ENCODE results near the gene SLC6A1.

SLC6A1 gene

DNA sequence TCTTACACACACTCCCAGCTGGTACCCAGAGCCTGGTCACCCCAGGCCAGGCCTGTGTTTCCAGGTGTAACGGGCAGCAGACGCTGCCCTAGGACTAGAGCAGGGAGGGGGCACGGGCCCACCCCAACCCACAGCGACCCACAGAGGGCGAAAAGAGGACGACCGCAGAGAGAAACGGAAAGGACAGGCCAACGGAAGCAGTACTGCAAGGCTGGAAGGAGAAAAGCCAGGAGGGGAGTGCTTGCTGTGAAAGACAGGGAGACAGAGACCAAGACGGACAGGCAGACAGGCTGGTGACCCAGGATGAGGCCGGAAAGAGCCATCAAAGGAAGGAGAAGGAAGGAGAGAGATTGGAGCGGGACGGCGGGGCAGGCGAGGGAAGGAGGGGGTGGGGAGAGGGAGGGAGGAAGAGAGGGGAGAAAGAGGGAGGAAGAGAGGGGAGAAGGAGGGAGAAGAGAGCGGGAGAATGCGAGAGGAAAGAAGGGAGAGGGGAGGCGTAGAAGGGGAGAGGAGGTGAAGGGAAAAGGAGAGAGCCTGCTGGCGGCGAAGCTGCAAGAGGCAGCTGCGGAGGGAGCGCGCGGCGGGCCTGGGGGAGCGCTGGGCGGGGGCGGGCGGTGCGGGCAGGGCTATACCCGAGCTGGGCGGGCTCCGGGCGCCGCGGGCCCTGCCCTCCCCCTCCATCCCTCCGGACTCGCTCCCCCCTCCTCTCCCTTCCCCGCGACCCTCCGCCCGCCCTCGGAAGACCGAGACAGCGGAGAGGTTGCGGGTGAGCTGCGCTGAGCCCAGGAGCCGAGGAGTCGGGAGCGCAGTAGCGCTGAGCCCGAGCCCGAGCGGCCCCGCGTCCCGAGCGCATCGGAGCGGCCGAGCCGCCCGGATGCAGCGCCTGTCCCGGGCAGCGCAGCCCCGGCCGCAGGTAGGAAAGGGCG is at the start of gene SLC6A1:
Gene SLC6A1 (plus strand): TSS at position 732 of the 926 bp plus-strand sequence. CDS start 24,464 bp downstream, outside the sequence.
- DNase-seq (ENCODE audit: extremely low read depth in 1 of 2, low read depth in 1 of 2), result no peak

DNA sequence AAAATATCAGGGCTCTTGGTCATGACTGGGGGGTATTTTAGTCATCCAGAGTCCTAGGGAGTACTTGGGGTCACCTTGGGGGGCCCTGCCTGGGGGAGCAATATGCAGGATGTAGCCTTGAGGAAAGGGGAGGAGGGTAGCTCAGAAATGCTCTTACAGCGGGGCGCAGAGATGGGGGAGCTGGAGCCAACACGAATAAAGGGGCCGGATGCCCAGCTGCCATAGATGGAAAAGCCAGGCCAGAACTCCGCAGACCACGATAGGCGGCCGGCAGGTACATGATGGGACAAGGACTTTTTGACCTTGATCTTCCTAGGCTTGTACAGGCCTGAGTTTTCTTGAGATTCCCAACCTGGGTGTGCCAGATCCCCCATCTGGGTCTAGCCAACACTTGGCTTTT is 47.7 kb upstream of the SLC6A1 start:
- no peak for DNase-seq (ENCODE audit: extremely low read depth in 1 of 2, low read depth in 1 of 2)

DNA sequence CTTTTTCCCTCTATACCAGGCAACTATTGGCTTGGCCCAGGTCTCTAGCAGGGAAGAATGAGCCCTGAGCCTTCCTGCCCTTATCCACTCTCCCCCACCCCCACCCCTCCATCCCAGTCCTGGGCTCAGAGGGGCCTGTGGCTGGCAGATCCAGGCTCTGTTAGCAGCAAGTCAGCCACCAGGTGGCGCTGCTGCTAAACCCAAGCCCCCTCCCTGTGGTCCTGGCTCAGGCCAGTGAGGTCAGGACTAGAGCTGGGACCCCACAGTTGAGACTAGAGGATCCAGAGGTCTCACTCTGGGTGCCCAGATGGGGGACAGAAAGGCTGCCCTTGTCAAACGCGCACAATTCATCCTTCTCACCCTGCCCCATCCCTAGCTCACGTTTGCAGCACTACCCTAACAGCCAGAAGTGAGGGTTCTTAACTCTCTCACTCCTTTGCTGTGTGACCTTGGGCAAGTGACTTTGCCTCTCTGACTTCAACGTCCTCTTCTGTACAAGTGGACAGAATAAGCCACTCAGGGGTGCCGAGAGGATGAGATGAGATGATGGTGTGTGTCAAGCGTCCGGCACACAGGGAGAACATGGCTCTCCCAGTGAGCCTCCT is 46.8 kb upstream of the SLC6A1 start:
- peak in 1 of 2 donors; percentile 39 for DNase-seq (ENCODE audit: extremely low read depth in 1 of 2, low read depth in 1 of 2)

DNA sequence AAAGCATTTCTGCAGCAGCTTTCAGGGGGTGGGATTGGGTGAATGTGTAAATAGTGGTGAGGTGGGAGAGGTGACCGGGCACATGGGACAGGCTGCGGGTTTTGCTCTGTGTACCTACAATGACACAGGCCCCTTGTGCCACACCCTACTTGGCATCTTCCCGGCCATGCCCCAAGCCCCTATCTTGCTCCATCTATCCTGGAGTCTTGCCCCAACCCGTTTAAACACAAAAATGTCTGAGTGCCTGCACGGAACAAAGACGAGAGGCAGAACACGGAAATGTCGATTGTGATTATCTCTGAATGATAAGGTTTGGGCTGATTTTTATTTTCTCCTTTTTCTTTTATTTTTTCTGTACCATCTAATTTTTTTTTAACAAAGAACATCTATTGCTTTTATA is 46.0 kb upstream of the SLC6A1 start:
- DNase-seq (ENCODE audit: extremely low read depth in 1 of 2, low read depth in 1 of 2), result no peak

DNA sequence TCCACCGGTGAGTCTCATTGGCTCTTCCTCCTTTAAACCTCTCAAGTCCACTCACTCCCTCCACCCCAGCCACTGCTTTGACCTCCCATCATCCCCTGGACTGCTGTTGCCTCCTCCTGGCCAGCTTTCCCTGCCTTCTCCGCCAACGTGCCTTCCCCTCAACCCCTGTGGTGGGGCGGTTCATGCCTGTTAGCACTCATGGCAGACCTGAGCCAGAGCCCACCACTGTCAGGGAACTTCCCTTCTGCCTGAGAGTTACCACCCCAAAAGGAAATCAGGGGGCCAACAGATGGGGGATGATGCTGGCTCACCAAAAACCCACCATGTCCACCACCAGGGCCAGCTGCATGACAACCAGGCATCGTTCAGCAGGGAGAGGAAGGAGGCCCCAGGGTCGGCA is 44.2 kb upstream of the SLC6A1 start:
- no peak for DNase-seq (ENCODE audit: extremely low read depth in 1 of 2, low read depth in 1 of 2)

DNA sequence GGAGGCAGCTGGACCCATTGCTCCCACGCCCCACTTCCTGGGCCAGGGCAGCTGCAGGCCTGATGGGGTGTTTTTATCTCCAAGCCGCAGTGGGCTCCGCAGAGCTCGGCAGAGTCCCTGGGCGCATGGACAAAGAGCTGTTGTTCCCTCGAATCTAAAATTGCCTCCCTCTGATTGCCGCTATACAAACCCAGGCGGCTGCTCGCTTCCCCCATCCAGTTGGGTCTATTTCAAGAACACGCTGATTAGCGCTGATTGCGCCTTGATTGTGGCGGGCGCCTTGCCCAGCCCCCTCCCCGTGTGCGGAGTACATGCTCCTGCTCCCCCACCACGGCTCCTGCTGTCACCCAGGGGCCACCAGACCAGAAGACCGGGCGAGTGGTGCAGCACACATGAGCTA is 43.4 kb upstream of the SLC6A1 start:
- DNase-seq (ENCODE audit: extremely low read depth in 1 of 2, low read depth in 1 of 2), result no peak

DNA sequence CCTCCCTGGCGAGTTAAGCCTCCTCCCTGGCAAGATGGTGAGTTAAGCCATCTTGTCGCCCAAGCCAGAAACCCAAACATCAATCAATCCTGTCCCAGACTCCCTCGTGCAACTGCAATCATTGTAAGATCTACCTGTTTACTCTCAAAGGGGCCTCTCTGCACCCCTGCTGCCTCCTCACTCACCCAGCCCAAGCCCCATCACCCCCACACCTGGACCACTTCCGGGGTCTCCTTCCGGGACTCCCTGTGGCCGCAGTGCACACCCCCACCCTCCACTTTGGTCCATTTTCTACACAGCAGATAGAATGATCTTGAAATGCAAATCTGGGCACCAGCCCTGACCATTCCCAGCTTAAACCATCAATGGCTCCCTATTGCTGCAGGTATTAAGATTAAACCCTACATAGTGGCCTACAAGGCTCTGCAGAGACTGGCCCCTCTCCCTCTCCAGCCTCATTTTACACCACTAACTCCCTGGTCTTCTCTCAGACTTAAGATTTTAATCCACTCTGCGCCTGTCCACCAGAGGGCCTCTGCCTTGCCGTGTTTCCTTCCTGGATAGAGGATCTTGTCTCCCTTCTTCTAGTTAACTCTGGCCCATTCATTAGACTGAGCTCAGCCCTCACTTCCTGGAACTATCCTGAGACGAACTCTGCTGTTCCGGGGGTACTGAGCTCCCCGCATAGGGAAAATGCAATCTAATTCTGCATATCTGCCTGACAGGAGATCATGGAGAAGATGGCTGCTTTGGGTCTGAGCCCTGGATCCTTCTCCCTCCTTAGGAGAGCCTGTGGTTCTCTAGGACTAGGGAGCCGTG is 41.9 kb upstream of the SLC6A1 start:
- no peak for DNase-seq (ENCODE audit: extremely low read depth in 1 of 2, low read depth in 1 of 2)

DNA sequence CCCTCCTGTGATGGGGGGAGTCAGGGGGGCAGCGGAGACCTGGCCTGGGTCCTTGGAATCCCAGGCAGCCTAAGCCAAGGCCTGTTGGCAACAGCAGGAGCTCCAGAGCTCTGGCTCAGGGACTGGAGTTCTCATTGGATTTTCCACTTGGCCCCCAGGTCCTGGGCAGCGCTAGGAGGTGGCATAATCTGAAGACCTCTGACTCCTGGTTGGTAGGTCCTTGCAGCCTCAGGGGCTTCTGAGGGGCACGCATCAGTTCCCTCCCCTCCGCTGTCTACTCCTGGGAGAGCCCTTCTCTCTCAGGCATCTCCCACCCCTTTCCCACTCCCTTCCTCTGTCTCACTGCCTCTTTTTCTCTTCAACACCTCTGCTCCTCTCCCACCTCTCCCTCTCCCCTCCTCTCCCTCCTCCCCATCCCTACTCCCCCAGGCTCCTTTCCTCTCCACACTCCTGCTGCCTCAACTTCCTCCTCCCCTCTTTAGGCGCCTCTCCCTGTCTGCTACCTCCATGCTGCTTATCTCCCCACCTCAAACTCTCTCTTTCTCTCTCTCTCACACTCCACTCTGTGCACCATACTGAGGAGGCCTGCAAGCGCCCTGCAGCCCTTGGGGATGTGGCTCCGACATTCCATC is 41.1 kb upstream of the SLC6A1 start:
- no peak for DNase-seq (ENCODE audit: extremely low read depth in 1 of 2, low read depth in 1 of 2)

DNA sequence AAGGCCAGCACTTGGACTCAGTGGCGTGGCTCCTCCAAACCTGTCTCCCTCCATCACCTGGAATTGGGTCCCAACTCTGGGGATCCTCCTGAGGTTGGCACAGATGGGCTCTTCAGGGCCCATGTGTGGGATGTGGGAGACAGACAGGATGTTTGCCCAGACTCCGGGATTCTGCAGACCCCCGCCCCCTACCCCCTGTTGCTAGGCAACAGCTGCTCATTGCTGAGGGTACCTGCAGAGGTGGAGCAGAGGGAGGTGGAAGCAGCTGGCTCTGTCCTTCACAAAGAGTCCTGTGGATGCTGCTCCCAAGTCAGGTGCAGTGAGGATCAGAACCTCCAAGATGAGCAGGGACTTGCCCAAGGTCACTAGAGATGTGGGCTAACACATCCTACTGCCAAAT is 40.0 kb upstream of the SLC6A1 start:
- no peak for DNase-seq (ENCODE audit: extremely low read depth in 1 of 2, low read depth in 1 of 2)

DNA sequence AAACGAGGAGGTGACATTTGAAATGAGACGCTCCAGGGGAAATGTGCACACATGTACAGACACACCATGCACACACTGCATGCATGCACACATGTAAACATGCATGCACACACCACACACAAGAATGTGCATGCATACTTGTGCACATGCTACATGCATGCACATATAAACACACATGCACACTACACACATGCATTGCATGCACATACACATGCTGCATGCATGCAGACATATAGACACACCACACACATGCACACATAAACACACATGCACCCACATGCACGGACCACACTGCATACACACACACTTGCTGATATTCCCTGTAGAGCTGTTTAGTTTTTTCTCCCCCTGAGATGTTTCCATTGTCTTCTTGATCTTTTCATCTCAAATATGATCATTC is 37.8 kb upstream of the SLC6A1 start:
- no peak for DNase-seq (ENCODE audit: extremely low read depth in 1 of 2, low read depth in 1 of 2)

DNA sequence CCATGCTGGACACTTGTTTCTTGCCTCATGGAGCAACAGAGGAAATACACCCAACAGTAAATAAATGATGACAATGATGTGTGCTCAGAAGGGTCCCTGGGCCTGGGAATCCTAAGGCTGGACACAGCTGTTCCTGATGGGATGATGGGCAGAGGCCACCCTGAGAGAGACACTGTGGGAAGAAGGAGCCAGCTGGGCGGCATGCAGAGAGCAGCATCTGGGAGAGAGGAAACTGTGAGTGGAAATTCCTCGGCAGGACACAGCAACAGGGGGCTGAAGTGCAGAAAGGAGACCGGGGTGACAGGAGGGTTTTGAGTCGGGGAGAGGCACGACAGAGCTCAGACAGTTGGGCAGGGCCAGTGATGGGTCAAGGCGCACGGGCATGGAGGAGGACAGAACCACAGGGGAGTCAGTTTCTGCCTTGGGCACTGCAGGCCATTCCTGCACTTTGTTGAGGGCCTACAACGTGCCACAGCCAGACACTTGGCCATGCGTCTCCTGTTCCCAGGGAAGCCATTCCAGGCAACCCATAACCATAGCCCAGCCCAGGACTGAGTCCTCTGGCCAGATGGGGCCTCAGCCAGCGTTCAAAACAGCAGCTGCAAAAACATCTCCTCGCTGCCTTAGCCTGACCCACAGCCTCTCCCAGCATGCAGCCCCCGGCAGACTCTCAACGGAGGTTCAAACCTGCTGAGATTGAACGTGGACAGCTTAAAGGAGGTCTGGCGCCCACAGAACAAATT is 36.7 kb upstream of the SLC6A1 start:
- DNase-seq (ENCODE audit: extremely low read depth in 1 of 2, low read depth in 1 of 2), result no peak

DNA sequence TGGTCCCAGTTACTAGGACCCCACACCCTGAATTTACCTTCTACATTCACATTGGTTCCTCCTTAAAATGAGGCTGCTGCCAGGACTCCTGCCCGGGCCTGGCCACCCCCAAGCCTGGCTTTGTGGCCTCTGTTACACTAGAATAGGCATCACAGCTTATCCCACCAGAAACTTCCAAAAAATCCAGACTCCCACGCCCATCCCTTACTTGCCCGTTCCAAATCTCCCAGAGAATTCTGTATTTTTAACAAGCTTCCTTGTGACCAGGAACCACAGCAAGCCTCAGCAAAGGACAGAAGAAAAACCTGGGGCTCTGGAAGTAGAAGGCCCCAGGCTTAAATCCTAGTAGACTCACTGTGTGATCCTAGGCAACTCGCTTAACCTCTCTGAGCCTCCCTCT is 36.0 kb upstream of the SLC6A1 start:
- DNase-seq (ENCODE audit: extremely low read depth in 1 of 2, low read depth in 1 of 2), result no peak

DNA sequence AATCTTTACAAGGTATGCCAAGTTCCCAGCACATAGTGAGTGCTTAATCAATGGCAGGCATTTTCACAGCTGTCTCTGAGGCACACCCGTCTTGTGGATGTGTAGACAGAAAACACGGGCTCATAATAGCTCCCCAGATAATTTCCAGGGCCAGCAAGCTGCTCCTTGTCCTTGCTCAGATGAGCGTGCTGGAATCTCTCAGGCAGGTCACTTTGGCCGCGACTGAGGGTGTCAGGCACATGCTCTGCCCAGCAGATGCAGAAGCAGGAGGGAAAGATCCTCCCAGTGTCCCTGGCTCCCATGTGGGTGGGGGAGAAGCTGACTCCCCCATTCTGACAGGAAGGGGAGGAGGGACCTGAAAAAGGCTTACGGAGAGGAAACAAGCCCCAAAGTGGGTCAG is 35.6 kb upstream of the SLC6A1 start:
- DNase-seq (ENCODE audit: extremely low read depth in 1 of 2, low read depth in 1 of 2), result no peak

DNA sequence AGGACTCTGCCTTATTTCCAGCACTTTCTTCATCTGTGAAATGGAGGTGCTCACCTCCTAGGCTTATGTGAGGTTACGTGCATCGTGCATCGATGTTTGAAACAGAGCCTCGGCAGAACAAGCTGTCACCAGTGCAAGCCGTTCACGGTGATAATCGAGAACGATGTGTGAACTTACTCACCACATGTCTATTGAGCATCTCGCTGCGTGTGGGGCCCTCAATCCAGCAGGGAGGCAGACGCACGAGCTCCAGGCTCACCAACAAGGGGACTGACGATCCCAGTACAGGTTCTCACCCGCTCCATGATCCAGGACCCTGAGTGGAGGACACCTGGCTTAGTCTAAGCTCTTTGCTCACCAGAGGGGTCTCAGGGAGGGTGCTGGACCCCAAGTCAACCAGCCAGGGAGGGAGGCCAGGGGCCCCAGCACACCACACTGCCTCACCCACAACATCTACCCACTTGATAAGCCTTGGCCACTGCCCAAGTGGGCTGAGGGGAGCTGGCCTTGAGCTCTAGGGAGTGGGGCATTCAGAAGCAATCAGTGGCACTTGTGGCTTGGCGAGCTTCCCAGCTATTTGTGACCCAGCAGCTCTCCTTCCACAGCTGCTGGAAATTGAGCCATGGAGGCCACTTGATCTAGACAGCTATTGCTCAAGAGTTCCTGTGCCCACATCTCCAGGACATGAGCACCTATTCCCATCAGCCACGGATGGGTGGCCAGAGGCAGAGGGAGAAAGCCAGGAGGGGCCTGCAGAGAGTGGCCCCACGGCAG is 34.4 kb upstream of the SLC6A1 start:
- no peak for DNase-seq (ENCODE audit: extremely low read depth in 1 of 2, low read depth in 1 of 2)

DNA sequence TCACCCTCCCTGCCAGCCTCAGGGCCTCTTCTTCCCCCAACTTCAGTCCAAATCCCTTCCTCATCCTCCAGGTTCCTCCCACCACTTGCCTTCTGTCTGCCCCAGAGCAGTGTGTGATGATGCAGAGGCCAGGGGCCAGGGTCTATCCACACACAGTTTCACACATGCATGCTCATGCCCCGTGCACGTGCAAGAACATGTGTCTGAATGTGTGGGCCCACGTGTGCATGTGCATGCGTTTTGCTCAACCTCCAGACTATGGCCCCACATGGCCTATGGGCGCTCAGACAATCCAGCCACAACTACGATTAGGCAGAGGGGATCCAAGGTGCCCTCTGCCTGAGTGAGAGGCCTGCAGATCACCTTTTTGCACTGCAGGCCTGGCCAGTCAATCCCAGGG is 32.3 kb upstream of the SLC6A1 start:
- no peak for DNase-seq (ENCODE audit: extremely low read depth in 1 of 2, low read depth in 1 of 2)

DNA sequence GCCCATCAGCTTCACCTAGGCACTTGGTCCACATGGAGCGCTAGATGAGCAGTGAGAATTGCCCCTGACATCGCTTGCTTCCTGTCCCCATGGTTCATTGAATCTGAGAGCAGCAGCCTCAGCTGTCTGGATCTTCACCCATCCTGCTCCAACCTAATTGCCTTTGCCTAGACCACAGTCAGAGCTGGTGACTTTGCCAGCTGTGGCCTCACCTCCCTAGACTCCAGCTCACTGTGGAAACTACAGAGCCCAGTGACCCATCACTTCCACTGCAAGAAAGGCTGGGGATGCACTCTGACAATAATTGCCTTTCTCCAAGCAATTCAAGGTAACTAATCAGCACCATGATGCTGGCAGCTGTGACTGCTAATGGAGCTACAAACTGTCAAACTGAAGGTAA is 30.6 kb upstream of the SLC6A1 start:
- no peak for DNase-seq (ENCODE audit: extremely low read depth in 1 of 2, low read depth in 1 of 2)

DNA sequence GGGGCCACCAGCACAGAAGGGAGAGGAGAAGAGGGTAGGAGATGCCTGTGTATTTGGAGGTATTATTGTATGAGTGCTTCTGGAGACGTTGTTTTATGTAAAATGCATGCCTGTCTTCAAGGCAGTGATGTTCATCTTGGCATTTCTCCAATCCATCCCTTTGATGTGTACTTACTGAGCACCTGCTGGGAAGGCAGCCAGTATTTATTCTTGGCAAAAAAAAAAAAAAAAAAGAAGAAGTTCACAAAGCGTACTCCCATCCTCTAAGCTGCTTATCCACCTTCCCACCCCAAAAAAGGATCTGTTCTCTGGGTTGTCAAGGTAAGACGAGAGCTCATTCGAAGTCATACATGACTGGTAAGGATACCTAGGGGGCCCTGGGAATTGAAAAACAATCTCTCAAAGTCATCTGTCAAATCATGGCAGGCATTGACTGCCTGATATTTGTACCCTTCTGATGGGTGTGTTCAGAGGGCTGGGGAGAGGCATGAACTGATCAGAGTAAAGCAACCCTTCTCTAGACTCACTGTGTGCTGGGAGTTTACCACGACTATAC is 30.0 kb upstream of the SLC6A1 start:
- DNase-seq (ENCODE audit: extremely low read depth in 1 of 2, low read depth in 1 of 2), result no peak

DNA sequence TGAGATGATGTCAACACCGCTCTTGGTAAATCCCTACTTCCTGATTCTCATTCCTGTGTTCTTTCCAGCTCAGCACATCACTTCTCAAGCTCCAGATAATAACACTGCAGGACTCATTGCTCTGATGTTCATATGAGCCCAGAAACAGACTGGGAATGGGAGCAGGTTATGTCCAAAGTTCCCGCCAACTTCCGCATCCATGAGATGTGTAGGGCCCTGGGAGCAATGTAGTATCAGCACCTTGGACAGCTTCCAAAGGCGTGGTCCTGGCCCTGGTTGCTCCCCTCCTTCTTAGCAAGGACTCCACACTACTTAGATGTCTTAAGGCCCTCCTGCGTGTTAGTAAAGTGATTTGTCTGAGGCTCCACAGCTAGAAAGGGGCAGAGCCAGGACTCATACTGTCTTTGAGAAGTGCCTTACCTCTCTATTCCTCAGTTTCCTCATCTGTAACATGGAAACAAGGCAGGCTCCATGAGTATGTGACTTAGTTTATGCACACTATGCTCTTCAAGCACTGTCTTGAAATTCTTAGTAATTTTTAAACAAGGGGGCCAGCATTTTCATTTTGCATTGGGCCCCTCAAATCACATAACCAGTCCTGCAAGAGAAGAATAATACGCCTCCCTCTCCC is 27.9 kb upstream of the SLC6A1 start:
- no peak for DNase-seq (ENCODE audit: extremely low read depth in 1 of 2, low read depth in 1 of 2)

DNA sequence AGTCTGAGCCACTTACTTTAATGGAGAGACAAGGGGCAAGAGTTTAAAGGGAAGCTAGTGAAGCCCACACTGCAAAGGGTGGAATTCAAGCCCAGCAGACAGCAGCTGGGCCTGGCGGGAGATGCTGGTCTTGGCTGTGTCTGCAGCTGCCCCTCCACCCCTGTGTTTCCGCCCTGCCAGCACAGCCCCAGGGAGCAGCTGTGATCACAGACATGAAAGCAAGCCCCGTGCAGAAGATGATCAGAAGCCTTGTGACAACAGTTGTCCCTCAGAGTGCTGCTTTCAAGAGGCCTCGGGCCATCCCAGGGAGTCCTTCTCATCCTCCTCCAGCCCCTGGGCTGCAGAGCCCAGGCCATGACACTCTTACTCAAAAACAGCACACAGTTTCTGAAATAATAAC is 24.1 kb upstream of the SLC6A1 start:
- DNase-seq (ENCODE audit: extremely low read depth in 1 of 2, low read depth in 1 of 2), result no peak
